Endothelial cell of umbilical vein (primary cell): ENCODE results near the gene POLA1. TPM values are rescaled to one million over a fixed set of nuclear protein-coding genes. Genes with fewer than 3 reads are reported as not detected.

ENCODE experiments used
- BruUV-seq: library from RNA; stranded (reverse); fragments of 400-500 nt; replicated peaks from 2 replicates; lab custom pipeline; 2021; lab: Mats Ljungman, UMichigan
- CTCF ChIA-PET: fragments of 300-600, 350-600 bp; sonication (Branson Sonifier 250); formaldehyde crosslinking; loops from one replicate; lab custom pipeline; 2021; ENCODE audit warnings: antibody characterized with exemption, inconsistent platforms; lab: Charles Lee
- POLR2A ChIA-PET: fragments of 300-600, 350-600 bp; sonication (Branson Sonifier 250); formaldehyde crosslinking; loops from one replicate; lab custom pipeline; 2021; ENCODE audit warnings: antibody characterized with exemption, inconsistent platforms; lab: Charles Lee
- DNase-seq: peaks from one replicate; pipeline ENCODE4 v3.0.0-alpha.2; 2011; ENCODE audit warnings: low read depth, low spot score
- FAIRE-seq: peaks from 2 replicates; lab custom pipeline; 2011; peaks lifted over from hg19 to GRCh38; lab: Jason Lieb, UNC
- H2AFZ ChIP-seq: 2 replicates; pipeline ENCODE4 v1.6.0; 2012; ENCODE audit warnings: low read depth, low read length, control low read depth, inconsistent platforms
- H3K27ac ChIP-seq: 2 replicates; pipeline ENCODE4 v1.5.1; 2011; ENCODE audit warnings: low read depth, mild to moderate bottlenecking, control low read depth, low read length, moderate library complexity; ENCODE audit not compliant: insufficient read depth
- H3K27me3 ChIP-seq, 2 experiments: 2 replicates each; pipeline versions ENCODE4 v1.6.0 to v1.6.1; 2011; ENCODE audit warnings: low read length in 2 of 2, mixed read lengths in 1 of 2; ENCODE audit not compliant: control insufficient read depth in 2 of 2, insufficient read depth in 2 of 2
- H3K36me3 ChIP-seq, 2 experiments: 2 replicates in 1 of 2; 3 replicates in 1 of 2; pipeline ENCODE4 v1.5.1; 2011; ENCODE audit warnings: low read length in 2 of 2, mild to moderate bottlenecking in 1 of 2, moderate library complexity in 1 of 2; ENCODE audit not compliant: control insufficient read depth in 2 of 2, insufficient read depth in 2 of 2; ENCODE audit errors: extremely low read depth in 1 of 2
- H3K4me1 ChIP-seq: 3 replicates; pipeline ENCODE4 v1.5.1; 2011; ENCODE audit warnings: mild to moderate bottlenecking, low read length; ENCODE audit not compliant: control insufficient read depth, insufficient read depth; ENCODE audit errors: extremely low read depth
- H3K4me2 ChIP-seq: 2 replicates; pipeline ENCODE4 v1.6.1; 2011; ENCODE audit warnings: low read length, control low read depth, mixed read lengths; ENCODE audit not compliant: insufficient read depth
- H3K4me3 ChIP-seq, 3 experiments: fragments of 200-600 bp in 1 of 3; sonication (generic), shearing (Covaris generic) in 1 of 3; replicated peaks in 1 of 3; 2 replicates each; pipeline ENCODE4 v1.5.1; 2011 to 2016; ENCODE audit warnings: control low read depth in 3 of 3, low read length in 3 of 3, mild to moderate bottlenecking in 2 of 3, inconsistent platforms in 1 of 3, low read depth in 1 of 3, moderate library complexity in 1 of 3; ENCODE audit not compliant: insufficient read depth in 1 of 3
- H3K79me2 ChIP-seq: 2 replicates; pipeline ENCODE4 v1.6.0; 2012; ENCODE audit warnings: low read length, inconsistent platforms; ENCODE audit not compliant: control insufficient read depth, insufficient read depth
- H3K9ac ChIP-seq: replicated peaks from 2 replicates; pipeline ENCODE3; 2011; ENCODE audit warnings: low read length, control low read depth; ENCODE audit not compliant: insufficient read depth; ENCODE audit errors: extremely low read depth
- H3K9me1 ChIP-seq: replicated peaks from 3 replicates; pipeline ENCODE4 v1.6.0; 2011; ENCODE audit warnings: mild to moderate bottlenecking, low read length; ENCODE audit not compliant: control insufficient read depth, insufficient read depth; ENCODE audit errors: extremely low read depth
- H3K9me3 ChIP-seq: replicated peaks from 2 replicates; pipeline ENCODE4 v1.5.1; 2012; ENCODE audit warnings: low read length, inconsistent platforms; ENCODE audit not compliant: control insufficient read depth, insufficient read depth
- H4K20me1 ChIP-seq: replicated peaks from 2 replicates; pipeline ENCODE3; 2011; ENCODE audit warnings: mild to moderate bottlenecking, low read length; ENCODE audit not compliant: control insufficient read depth, insufficient read depth; ENCODE audit errors: extremely low read depth
- EZH2 ChIP-seq: IDR thresholded peaks from 2 replicates; pipeline ENCODE4 v1.6.1; 2012; ENCODE audit warnings: borderline replicate concordance, low read depth, mild to moderate bottlenecking, moderate library complexity, low read length, inconsistent platforms; ENCODE audit not compliant: severe bottlenecking
- FOS ChIP-seq: IDR thresholded peaks from 2 replicates; pipeline ENCODE4 v1.6.1; 2011; ENCODE audit warnings: mild to moderate bottlenecking, low read length, moderate library complexity, borderline replicate concordance; ENCODE audit not compliant: insufficient read depth
- GATA2 ChIP-seq: IDR thresholded peaks from 2 replicates; pipeline ENCODE4 v1.7.0; 2011; ENCODE audit warnings: low read depth, mild to moderate bottlenecking, moderate library complexity, mixed read lengths, low read length; ENCODE audit not compliant: insufficient read length, insufficient read depth
- JUN ChIP-seq: IDR thresholded peaks from 2 replicates; pipeline ENCODE4 v1.6.1; 2011; ENCODE audit warnings: borderline replicate concordance, low read depth; ENCODE audit not compliant: insufficient read length, insufficient read depth
- MYC ChIP-seq: IDR thresholded peaks from one replicate; pipeline ENCODE4 v1.6.1; 2011; ENCODE audit warnings: mild to moderate bottlenecking, low read depth, low read length
- POLR2A ChIP-seq: IDR thresholded peaks from 2 replicates; pipeline ENCODE4 v1.6.1; 2012; ENCODE audit warnings: low read depth, mild to moderate bottlenecking, control low read depth, low read length
- POLR2AphosphoS5 ChIP-seq: IDR thresholded peaks from 2 replicates; pipeline ENCODE4 v1.6.1; 2012; ENCODE audit warnings: low read depth, mild to moderate bottlenecking, control low read depth, low read length, moderate library complexity; ENCODE audit not compliant: insufficient read depth
- dilution Hi-C: fragments of 300-500 bp; cut with MboI; formaldehyde crosslinking; loops from one replicate; pipeline ENCODE4 v1.15.0; 2019; ENCODE audit warnings: low sequenced_read_pairs; ENCODE audit not compliant: extremely low pct_ligation_motif_present
- intact Hi-C: fragments of 100-400 bp; cut with micrococcal nuclease; formaldehyde crosslinking; loops from one replicate; pipeline ENCODE4 v1.10.0; 2022
- polyA plus RNA-seq, 4 experiments: library from polyadenylated mRNA; depleted of rRNA in 3 of 4; stranded (reverse) in 3 of 4; unstranded in 1 of 4; fragments of >200 nt; gene quantifications; 2 replicates each; pipeline versions ENCODE4 v1.2.1 to v1.2.3, GENCODE V29; 2011 to 2012; ENCODE audit warnings: missing spikeins in 1 of 4
- total RNA-seq: library from RNA; stranded (reverse); gene quantifications from 2 replicates; pipeline ENCODE4 v1.2.3, GENCODE V29; 2021
- TF ChIP-seq, protein P1 (sequence below), 2 donors: IDR thresholded peaks; 1 replicate in 1 of 2; 2 replicates in 1 of 2; pipeline ENCODE4 v1.5.1; 2011; ENCODE audit warnings: low read length in 2 of 2, mild to moderate bottlenecking in 2 of 2, moderate library complexity in 2 of 2, control low read depth in 1 of 2, inconsistent platforms in 1 of 2, low read depth in 1 of 2; ENCODE audit not compliant: insufficient read depth in 1 of 2; ENCODE audit errors: extremely low read depth in 1 of 2
- TF ChIP-seq, protein P2 (sequence below): IDR thresholded peaks from 2 replicates; pipeline ENCODE4 v1.6.1; 2011; ENCODE audit not compliant: insufficient read depth, insufficient read length

The POLA1 gene
- total and polyA plus RNA-seq, 2 donors (not counting 3 experiments of a cell fraction or from before 2014, with no cell fraction given), result 1.8 to 18.6 TPM

DNA sequence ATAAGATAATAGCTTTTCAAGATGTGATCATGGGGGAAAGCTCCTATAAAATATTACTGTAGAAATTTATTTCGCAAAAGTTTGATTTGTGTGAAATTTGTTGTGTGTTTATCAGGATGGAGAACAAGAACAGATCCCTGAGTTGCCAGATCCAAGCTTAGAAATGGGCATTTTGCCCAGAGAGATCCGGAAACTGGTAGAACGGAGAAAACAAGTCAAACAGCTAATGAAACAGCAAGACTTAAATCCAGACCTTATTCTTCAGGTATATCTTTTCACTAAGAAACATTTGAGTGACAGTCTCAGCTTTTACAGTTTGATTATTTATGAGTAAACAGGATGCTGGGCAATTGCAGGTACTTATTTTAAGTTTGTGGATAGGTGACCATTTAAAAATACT, 54.5 kb downstream of the POLA1 start:
- FAIRE-seq (no peak), DNase-seq (no peak)
- Histone ChIP-seq H3K36me3 (no peaks in the 10 kb centered on the region), H3K4me3 (no peak overlapping the region), H4K20me1 (no peaks in the 10 kb centered on the region), H3K79me2 (no peaks in the 10 kb centered on the region), H3K27me3 (no peaks in the 10 kb centered on the region), H3K27ac (no peak overlapping the region), H3K4me1 (no peaks in the 10 kb centered on the region), H2AFZ (no peak overlapping the region), H3K9ac (no peak overlapping the region), H3K9me1 (no peaks in the 10 kb centered on the region), H3K9me3 (no peaks in the 10 kb centered on the region), H3K4me2 (no peak overlapping the region)
- ChIA-PET CTCF (interaction anchor here (1.3 to 2.5 kb wide), 2 partner anchors 272 to 396 kb away, joined by 3 to 11 read pairs; no protein-coding TSS in a partner anchor), POLR2A (no interaction called here)
- TF ChIP-seq GATA2 (no peak), JUN (no peak), POLR2A (no peak), POLR2AphosphoS5 (no peak), FOS (no peak), EZH2 (no peak), MYC (no peak)
- TF ChIP-seq, protein P1, sequence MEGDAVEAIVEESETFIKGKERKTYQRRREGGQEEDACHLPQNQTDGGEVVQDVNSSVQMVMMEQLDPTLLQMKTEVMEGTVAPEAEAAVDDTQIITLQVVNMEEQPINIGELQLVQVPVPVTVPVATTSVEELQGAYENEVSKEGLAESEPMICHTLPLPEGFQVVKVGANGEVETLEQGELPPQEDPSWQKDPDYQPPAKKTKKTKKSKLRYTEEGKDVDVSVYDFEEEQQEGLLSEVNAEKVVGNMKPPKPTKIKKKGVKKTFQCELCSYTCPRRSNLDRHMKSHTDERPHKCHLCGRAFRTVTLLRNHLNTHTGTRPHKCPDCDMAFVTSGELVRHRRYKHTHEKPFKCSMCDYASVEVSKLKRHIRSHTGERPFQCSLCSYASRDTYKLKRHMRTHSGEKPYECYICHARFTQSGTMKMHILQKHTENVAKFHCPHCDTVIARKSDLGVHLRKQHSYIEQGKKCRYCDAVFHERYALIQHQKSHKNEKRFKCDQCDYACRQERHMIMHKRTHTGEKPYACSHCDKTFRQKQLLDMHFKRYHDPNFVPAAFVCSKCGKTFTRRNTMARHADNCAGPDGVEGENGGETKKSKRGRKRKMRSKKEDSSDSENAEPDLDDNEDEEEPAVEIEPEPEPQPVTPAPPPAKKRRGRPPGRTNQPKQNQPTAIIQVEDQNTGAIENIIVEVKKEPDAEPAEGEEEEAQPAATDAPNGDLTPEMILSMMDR (IDR thresholded peaks at IDR 0.05; ENCODE audit: extremely low read depth in 1 of 2, insufficient read depth in 1 of 2, low read depth in 1 of 2, low read length in 2 of 2), result no peak
- TF ChIP-seq, protein P2, sequence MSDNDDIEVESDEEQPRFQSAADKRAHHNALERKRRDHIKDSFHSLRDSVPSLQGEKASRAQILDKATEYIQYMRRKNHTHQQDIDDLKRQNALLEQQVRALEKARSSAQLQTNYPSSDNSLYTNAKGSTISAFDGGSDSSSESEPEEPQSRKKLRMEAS, result no peak
- no TSS peak for BruUV-seq
- dilution Hi-C loops, result no loop called here
- intact Hi-C loops, result no loop called here
